HepG2 (cell line): ENCODE data around the gene ZG16B. TPM values are rescaled to one million over a fixed set of nuclear protein-coding genes. Genes with fewer than 3 reads are reported as not detected.

ENCODE experiments used
- CEBPG ChIP-seq: IDR thresholded peaks from 2 replicates; pipeline ENCODE4 v1.6.1; 2016
- CHD2 ChIP-seq: IDR thresholded peaks from 2 replicates; pipeline ENCODE4 v1.6.1; 2011; ENCODE audit warnings: low read depth, low read length, improper control_type of control experiment
- GFI1 ChIP-seq: sonication (generic); formaldehyde crosslinking; IDR thresholded peaks from 2 replicates; pipeline ENCODE4 v1.5.0; 2020; ENCODE audit warnings: missing genetic modification reagents, mild to moderate bottlenecking, borderline replicate concordance
- HHEX ChIP-seq: IDR thresholded peaks from 2 replicates; pipeline ENCODE4 v1.6.1; 2016; ENCODE audit warnings: control low read depth
- KAT8 ChIP-seq: IDR thresholded peaks from 2 replicates; pipeline ENCODE4 v1.6.1; 2016; ENCODE audit warnings: missing genetic modification reagents, missing compliant biosample characterization
- MAFG ChIP-seq: sonication (generic); formaldehyde crosslinking; IDR thresholded peaks from 2 replicates; pipeline ENCODE4 v1.5.1; 2020; ENCODE audit warnings: mild to moderate bottlenecking, missing genetic modification reagents
- MIXL1 ChIP-seq: IDR thresholded peaks from 2 replicates; pipeline ENCODE4 v1.6.1; 2016
- NCOA2 ChIP-seq: sonication (generic); formaldehyde crosslinking; IDR thresholded peaks from 2 replicates; pipeline ENCODE4 v1.8.0; 2022; ENCODE audit warnings: inconsistent platforms
- SAFB2 ChIP-seq: sonication (generic); formaldehyde crosslinking; IDR thresholded peaks from 2 replicates; pipeline ENCODE4 v1.5.1; 2020; ENCODE audit warnings: missing genetic modification reagents, low read depth, mild to moderate bottlenecking, borderline replicate concordance
- TAF1 ChIP-seq: sonication (generic); formaldehyde crosslinking; IDR thresholded peaks from 2 replicates; pipeline ENCODE4 v1.4.0; 2020; ENCODE audit warnings: missing genetic modification reagents
- TP53 ChIP-seq: sonication (generic); formaldehyde crosslinking; conservative IDR thresholded peaks from 2 replicates; pipeline ENCODE4 v1.4.0; 2020; ENCODE audit warnings: missing genetic modification reagents
- ZC3H13 ChIP-seq: sonication (generic); formaldehyde crosslinking; IDR thresholded peaks from 2 replicates; pipeline ENCODE4 v1.8.1; 2023; ENCODE audit warnings: mild to moderate bottlenecking, missing genetic modification reagents, moderate library complexity
- ZFY ChIP-seq: sonication (generic); formaldehyde crosslinking; IDR thresholded peaks from 2 replicates; pipeline ENCODE4 v1.4.0; 2020; ENCODE audit warnings: missing genetic modification reagents
- ZNF260 ChIP-seq: sonication (generic); formaldehyde crosslinking; IDR thresholded peaks from 2 replicates; pipeline ENCODE4 v1.4.0; 2020; ENCODE audit warnings: missing genetic modification reagents, low read depth, mild to moderate bottlenecking, borderline replicate concordance
- ZNF292 ChIP-seq: sonication (generic); formaldehyde crosslinking; IDR thresholded peaks from 2 replicates; pipeline ENCODE4 v1.8.1; 2022; ENCODE audit warnings: mild to moderate bottlenecking, low read depth, missing genetic modification reagents, borderline replicate concordance
- ZNF577 ChIP-seq: sonication (generic); formaldehyde crosslinking; IDR thresholded peaks from 2 replicates; pipeline ENCODE4 v1.4.0; 2020; ENCODE audit warnings: mild to moderate bottlenecking, low read depth, missing genetic modification reagents, borderline replicate concordance
- ZNF674 ChIP-seq: sonication (generic); formaldehyde crosslinking; IDR thresholded peaks from 2 replicates; pipeline ENCODE4 v1.5.0; 2020; ENCODE audit warnings: low read depth, mild to moderate bottlenecking, missing genetic modification reagents
- ZSCAN12 ChIP-seq: sonication (generic); formaldehyde crosslinking; IDR thresholded peaks from 2 replicates; pipeline ENCODE4 v1.9.0; 2021; ENCODE audit warnings: mild to moderate bottlenecking, missing genetic modification reagents
- polyA plus RNA-seq, 8 experiments: library from polyadenylated mRNA; depleted of rRNA in 3 of 8; stranded (reverse) in 7 of 8; unstranded in 1 of 8; fragments of >200 nt; fragmentation: Illumina TruSeq in 4 of 8; extraction: Trizol in 4 of 8; gene quantifications; 2 replicates each; pipeline versions ENCODE4 v1.2.1 to v1.2.3, GENCODE V29; 2011 to 2016; ENCODE audit warnings: low read depth in 4 of 8, missing spikeins in 1 of 8, mixed read lengths in 1 of 8; ENCODE audit not compliant: insufficient read depth in 1 of 8
- total RNA-seq, 5 experiments: library from RNA; depleted of rRNA; stranded (reverse); fragments of >200 nt; fragmentation: Illumina TruSeq; extraction: Trizol; gene quantifications; 2 replicates each; pipeline ENCODE4 v1.2.3, GENCODE V29; 2016; ENCODE audit warnings: low read depth in 1 of 5
- TF ChIP-seq, protein P1 (sequence below): sonication (generic); formaldehyde crosslinking; IDR thresholded peaks from 2 replicates; pipeline ENCODE4 v1.5.0; 2020; ENCODE audit warnings: missing genetic modification reagents
- TF ChIP-seq, protein P2 (sequence below): sonication (generic); formaldehyde crosslinking; IDR thresholded peaks from 2 replicates; pipeline ENCODE4 v1.4.0; 2020; ENCODE audit warnings: missing genetic modification reagents
- TF ChIP-seq, protein P3 (sequence below): sonication (generic); formaldehyde crosslinking; IDR thresholded peaks from 2 replicates; pipeline ENCODE4 v1.4.0; 2020; ENCODE audit warnings: mild to moderate bottlenecking, missing genetic modification reagents
- TF ChIP-seq, protein P4 (sequence below): sonication (generic); formaldehyde crosslinking; IDR thresholded peaks from 2 replicates; pipeline ENCODE4 v1.5.0; 2020; ENCODE audit warnings: mild to moderate bottlenecking, missing genetic modification reagents
- TF ChIP-seq, protein P5 (sequence below): sonication (generic); formaldehyde crosslinking; IDR thresholded peaks from 2 replicates; pipeline ENCODE4 v1.4.0; 2020; ENCODE audit warnings: missing genetic modification reagents

ZG16B gene
- total and polyA plus RNA-seq, 2 of the 13 experiments (the other 11 are each of a cell fraction or from before 2014, with no cell fraction given), result 1.5 to 11.3 TPM

DNA sequence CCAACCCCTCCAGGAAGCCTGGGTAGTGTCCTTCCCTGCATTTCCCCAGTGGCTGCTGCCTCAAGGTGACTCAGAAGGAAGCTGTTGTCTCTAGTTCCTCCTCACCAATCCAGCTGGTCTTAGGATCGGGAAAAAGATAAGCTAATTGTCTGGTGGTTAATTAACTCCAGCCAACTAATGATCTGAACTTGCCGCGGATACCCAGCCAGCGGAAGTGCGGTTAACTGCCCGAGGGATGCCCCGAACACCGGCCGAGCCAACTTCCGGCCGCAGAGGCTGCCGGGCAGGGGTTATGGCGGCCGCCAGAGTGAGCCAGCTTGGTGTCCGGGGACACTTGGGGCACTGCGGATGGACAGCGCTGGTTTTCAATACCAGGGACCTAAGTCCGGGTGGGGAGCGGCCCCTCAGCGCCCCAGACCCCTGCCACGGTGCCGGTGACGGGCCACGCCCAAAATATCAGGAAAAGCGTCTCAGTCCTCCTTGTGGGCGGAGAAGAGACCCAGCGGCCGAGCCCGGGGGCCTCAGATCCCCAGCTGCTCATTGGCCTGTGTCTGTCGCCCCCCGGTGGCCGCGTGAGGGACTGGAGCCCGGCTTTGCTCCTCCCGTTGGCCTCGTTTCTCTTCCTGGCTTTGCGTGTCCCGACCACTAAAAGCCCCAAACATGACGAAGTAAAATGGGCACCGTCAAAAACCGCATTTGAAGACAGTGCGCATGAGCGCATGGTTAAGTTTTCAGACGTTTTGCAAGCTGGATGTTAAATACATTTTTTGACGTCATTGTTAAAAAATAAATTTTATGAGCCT, 38.1 kb downstream of the ZG16B start (continued):
- TF ChIP-seq KAT8 (peak; percentile 98), ZNF674 (CRISPR knock-in tag) (no peak), TAF1 (CRISPR knock-in tag) (peak; percentile 93), CEBPG (no peak), TP53 (CRISPR knock-in tag) (peak; percentile 53; the same call in 1 of the 2 replicates), SAFB2 (peak; percentile 56; the same call in 1 of the 2 replicates), NCOA2 (CRISPR knock-in tag) (peak; percentile 45; the same call in 1 of the 2 replicates), GFI1 (CRISPR knock-in tag) (no peak), MAFG (CRISPR knock-in tag) (no peak), CHD2 (no peak), ZSCAN12 (0 out of 2 replicates have a peak, but pooled peaks have one; percentile 31), ZFY (CRISPR knock-in tag) (peak; percentile 82; the same call in 1 of the 2 replicates), HHEX (CRISPR knock-in tag) (no peak), ZC3H13 (CRISPR knock-in tag) (no peak), ZNF292 (CRISPR knock-in tag) (0 out of 2 replicates have a peak, but pooled peaks have one; percentile 27), MIXL1 (peak; percentile 66), ZNF577 (CRISPR knock-in tag) (no peak), ZNF260 (CRISPR knock-in tag) (no peak)
- TF ChIP-seq, protein P1, sequence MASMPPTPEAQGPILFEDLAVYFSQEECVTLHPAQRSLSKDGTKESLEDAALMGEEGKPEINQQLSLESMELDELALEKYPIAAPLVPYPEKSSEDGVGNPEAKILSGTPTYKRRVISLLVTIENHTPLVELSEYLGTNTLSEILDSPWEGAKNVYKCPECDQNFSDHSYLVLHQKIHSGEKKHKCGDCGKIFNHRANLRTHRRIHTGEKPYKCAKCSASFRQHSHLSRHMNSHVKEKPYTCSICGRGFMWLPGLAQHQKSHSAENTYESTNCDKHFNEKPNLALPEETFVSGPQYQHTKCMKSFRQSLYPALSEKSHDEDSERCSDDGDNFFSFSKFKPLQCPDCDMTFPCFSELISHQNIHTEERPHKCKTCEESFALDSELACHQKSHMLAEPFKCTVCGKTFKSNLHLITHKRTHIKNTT, result no peak
- TF ChIP-seq, protein P2, sequence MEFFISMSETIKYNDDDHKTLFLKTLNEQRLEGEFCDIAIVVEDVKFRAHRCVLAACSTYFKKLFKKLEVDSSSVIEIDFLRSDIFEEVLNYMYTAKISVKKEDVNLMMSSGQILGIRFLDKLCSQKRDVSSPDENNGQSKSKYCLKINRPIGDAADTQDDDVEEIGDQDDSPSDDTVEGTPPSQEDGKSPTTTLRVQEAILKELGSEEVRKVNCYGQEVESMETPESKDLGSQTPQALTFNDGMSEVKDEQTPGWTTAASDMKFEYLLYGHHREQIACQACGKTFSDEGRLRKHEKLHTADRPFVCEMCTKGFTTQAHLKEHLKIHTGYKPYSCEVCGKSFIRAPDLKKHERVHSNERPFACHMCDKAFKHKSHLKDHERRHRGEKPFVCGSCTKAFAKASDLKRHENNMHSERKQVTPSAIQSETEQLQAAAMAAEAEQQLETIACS (CRISPR knock-in tag), result peak; percentile 26; the same call in 1 of the 2 replicates
- TF ChIP-seq, protein P3, sequence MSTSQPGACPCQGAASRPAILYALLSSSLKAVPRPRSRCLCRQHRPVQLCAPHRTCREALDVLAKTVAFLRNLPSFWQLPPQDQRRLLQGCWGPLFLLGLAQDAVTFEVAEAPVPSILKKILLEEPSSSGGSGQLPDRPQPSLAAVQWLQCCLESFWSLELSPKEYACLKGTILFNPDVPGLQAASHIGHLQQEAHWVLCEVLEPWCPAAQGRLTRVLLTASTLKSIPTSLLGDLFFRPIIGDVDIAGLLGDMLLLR, result no peak
- TF ChIP-seq, protein P4, sequence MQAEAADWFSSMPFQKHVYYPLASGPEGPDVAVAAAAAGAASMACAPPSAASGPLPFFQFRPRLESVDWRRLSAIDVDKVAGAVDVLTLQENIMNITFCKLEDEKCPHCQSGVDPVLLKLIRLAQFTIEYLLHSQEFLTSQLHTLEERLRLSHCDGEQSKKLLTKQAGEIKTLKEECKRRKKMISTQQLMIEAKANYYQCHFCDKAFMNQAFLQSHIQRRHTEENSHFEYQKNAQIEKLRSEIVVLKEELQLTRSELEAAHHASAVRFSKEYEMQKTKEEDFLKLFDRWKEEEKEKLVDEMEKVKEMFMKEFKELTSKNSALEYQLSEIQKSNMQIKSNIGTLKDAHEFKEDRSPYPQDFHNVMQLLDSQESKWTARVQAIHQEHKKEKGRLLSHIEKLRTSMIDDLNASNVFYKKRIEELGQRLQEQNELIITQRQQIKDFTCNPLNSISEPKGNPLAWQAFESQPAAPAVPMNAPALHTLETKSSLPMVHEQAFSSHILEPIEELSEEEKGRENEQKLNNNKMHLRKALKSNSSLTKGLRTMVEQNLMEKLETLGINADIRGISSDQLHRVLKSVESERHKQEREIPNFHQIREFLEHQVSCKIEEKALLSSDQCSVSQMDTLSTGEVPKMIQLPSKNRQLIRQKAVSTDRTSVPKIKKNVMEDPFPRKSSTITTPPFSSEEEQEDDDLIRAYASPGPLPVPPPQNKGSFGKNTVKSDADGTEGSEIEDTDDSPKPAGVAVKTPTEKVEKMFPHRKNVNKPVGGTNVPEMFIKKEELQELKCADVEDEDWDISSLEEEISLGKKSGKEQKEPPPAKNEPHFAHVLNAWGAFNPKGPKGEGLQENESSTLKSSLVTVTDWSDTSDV, result no peak
- TF ChIP-seq, protein P5, sequence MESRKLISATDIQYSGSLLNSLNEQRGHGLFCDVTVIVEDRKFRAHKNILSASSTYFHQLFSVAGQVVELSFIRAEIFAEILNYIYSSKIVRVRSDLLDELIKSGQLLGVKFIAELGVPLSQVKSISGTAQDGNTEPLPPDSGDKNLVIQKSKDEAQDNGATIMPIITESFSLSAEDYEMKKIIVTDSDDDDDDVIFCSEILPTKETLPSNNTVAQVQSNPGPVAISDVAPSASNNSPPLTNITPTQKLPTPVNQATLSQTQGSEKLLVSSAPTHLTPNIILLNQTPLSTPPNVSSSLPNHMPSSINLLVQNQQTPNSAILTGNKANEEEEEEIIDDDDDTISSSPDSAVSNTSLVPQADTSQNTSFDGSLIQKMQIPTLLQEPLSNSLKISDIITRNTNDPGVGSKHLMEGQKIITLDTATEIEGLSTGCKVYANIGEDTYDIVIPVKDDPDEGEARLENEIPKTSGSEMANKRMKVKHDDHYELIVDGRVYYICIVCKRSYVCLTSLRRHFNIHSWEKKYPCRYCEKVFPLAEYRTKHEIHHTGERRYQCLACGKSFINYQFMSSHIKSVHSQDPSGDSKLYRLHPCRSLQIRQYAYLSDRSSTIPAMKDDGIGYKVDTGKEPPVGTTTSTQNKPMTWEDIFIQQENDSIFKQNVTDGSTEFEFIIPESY (CRISPR knock-in tag), result peak; percentile 36
